Neural crest cell (in vitro differentiated cells): ENCODE results near the gene UBE3B. TPM values are rescaled to one million over a fixed set of nuclear protein-coding genes. Genes with fewer than 3 reads are reported as not detected.

Experiments
- DNase-seq: peaks from one replicate; pipeline ENCODE4 v3.0.0; 2021; ENCODE audit warnings: low read depth, mixed read lengths, low spot score
- H3K27ac Mint-ChIP-seq: one replicate; pipeline ENCODE4 v1.8.0; 2021; ENCODE audit warnings: mild to moderate bottlenecking, mixed read lengths; ENCODE audit not compliant: unreplicated experiment
- H3K27me3 Mint-ChIP-seq: 2 replicates; pipeline ENCODE4 v1.8.0; 2021; ENCODE audit warnings: low read depth, mild to moderate bottlenecking, mixed read lengths
- H3K36me3 Mint-ChIP-seq: 2 replicates; pipeline ENCODE4 v1.8.0; 2021; ENCODE audit warnings: low read depth, mild to moderate bottlenecking, mixed read lengths
- H3K4me1 Mint-ChIP-seq: 2 replicates; pipeline ENCODE4 v1.8.0; 2021; ENCODE audit warnings: mixed read lengths
- H3K4me3 Mint-ChIP-seq: one replicate; pipeline ENCODE4 v1.8.0; 2021; ENCODE audit warnings: mild to moderate bottlenecking, mixed read lengths
- H3K9me3 Mint-ChIP-seq: 2 replicates; pipeline ENCODE4 v1.8.0; 2021; ENCODE audit warnings: mixed read lengths
- total RNA-seq: library from RNA; stranded (reverse); gene quantifications from 2 replicates; pipeline ENCODE4 v1.2.1, GENCODE V29; 2021
- TF ChIP-seq, protein P1 (sequence below): fragments of 200-600 bp; sonication (generic); conservative IDR thresholded peaks from 2 replicates; pipeline ENCODE4 v1.5.0; 2021; ENCODE audit warnings: antibody characterized with exemption, mild to moderate bottlenecking

UBE3B gene
- total RNA-seq, 1 donor from 2014 or later = 35.9 TPM

DNA sequence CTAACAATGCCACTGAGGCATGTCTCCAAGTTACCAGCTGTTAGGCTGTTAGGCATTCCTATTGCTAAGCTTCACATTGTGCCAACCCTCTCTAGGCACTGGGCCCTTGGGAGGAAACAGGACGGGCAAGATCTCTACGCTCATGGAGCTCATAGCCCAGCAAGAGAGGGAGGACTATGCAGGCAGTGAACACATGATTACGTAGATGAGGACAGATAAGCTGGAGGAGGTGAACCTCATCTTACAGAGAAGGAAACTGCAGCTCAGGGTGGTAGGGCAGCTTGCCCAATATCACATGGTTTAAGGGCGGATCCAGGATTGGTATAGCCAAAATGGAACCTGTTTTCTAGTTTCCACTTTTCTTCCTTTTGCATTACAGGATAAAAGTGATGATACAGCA is 7.8 kb downstream of the UBE3B start:
- Mint-ChIP-seq H3K27ac (no peak overlapping the region), H3K27me3 (no peaks in the 10 kb centered on the region)
- TF ChIP-seq, protein P1, sequence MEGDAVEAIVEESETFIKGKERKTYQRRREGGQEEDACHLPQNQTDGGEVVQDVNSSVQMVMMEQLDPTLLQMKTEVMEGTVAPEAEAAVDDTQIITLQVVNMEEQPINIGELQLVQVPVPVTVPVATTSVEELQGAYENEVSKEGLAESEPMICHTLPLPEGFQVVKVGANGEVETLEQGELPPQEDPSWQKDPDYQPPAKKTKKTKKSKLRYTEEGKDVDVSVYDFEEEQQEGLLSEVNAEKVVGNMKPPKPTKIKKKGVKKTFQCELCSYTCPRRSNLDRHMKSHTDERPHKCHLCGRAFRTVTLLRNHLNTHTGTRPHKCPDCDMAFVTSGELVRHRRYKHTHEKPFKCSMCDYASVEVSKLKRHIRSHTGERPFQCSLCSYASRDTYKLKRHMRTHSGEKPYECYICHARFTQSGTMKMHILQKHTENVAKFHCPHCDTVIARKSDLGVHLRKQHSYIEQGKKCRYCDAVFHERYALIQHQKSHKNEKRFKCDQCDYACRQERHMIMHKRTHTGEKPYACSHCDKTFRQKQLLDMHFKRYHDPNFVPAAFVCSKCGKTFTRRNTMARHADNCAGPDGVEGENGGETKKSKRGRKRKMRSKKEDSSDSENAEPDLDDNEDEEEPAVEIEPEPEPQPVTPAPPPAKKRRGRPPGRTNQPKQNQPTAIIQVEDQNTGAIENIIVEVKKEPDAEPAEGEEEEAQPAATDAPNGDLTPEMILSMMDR = no peak

DNA sequence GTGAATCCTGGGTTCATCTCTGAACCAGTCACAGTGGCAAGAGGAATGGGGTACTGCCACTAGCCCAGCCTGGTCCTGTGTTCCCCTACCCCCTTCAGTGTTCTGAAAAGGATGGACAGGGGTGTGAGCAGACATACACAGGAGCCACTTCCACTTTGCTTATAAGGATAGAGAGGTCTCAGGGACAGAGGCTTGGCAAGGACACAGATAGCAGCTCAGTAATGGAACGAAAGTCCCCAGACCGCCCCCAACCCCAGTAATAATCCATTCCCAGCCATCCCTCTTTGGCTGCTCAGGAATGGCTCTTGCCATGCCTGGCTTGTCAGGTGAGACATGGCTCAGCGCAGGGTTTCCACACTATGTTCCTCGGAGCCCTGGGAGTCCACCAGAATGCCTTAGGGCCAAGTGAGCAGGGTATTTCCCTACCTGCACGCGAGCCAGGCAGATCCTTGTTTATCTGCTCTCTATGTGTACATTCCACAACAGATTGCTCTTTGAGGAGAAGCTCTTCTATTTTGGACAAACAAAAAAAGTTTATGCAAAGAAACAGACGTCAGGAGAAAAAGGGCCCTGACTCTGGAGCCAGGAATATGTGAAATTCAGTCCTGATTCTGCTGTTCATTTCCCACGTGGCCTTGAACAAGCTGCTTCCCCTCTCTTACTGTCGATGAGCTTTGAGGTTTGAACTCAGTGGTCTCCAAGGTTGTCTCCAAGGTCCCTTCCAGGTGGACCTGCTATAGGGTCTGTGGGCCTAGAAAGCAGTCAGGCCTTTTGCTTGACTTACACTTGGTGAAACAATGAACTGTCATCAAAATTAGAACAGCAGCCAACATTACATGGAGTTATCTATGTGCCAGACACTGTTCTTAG is 10.0 kb downstream of the UBE3B start:
- Mint-ChIP-seq H3K27me3 (no peaks in the 10 kb centered on the region), H3K9me3 (no peaks in the 10 kb centered on the region), H3K27ac (no peak overlapping the region), H3K36me3 (peaks cover 2% of the 10 kb centered on the region), H3K4me1 (no peaks in the 10 kb centered on the region), H3K4me3 (no peak overlapping the region)
- DNase-seq = no peak
- TF ChIP-seq, protein P1 = no peak

More for the DNA sequence above, 7.8 kb downstream of the UBE3B start:
- H3K4me3 Mint-ChIP-seq = no peak overlapping the region
- H3K9me3 Mint-ChIP-seq = no peaks in the 10 kb centered on the region
- peaks cover 2% of the 10 kb centered on the region for H3K36me3 Mint-ChIP-seq
- no peaks in the 10 kb centered on the region for H3K4me1 Mint-ChIP-seq
- DNase-seq = no peak

DNA sequence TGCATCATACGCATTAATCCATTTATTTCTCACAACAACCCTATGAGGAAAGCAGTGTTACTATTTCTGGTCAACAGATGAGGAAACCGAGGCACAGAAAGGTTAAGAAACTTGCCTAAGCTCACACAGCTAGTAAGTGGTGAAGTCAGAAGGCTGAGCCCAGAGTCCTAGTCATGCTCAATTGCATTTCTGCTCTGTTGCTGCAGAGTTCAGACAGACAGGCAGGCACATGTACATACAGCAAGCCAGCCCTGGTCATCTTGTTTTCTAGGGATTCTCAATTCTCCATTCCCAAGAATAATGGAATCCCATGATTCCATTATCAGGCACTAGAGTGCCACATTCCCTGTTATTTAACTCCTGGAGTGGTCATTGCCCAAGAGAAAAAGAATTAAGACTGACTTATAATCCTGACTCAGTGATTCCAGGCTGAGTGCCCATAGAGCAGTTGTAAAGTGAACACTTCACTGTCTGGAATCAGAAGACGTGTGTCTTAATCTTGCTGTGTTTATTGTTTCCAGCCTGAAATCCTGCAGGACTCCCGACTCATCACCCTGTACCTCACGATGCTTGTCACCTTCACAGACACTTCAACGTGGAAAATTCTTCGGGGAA is 10.7 kb downstream of the UBE3B start:
- H3K4me1 Mint-ChIP-seq = no peaks in the 10 kb centered on the region
- H3K36me3 Mint-ChIP-seq = peaks cover 2% of the 10 kb centered on the region

DNA sequence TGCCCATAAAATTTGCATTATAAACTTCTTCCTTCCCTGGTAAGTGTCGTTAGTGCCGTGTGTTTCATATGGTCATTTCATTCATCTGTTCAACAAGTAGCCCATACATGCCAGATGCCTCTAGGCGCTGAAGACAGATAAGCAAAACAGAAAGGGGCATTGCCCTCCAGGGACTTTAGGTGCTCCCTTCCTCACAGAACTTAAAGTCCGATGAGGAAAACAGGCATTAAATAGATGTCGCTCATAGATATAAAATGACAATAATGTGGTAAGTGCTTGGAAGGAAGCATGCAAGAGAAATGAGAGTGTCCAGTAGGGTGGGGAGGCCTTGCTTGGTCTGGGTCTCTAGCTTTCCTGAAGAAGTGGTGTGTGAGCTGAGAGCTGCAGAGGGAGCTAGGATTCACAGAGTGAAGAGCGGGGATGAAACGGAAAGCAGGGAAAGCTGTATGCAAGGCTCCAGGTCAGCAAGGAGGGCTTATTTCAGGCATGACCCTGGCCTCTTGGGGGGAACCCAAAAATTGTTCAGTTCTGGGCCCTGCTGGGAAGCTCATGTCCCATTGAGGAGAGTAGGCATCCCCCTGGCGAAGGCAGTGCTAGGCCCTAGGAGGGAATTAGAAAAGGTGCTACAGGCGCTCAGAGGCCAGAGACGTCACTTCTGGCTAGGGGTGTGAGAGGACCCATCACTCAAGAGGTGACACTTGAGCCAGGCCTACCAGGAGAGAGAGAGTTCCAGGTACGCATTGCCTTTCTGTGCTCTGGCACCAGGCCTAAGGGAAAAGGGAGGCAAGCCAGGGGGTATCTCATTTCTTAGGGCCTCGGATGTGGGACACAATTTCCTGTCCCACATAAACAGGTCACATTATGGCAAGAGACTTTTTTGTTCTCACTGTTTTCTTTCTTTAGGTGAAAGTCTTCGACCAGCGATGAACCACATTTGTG is 11.9 kb downstream of the UBE3B start:
- no peak for DNase-seq
- Mint-ChIP-seq H3K27ac (no peak overlapping the region), H3K36me3 (peaks cover 2% of the 10 kb centered on the region), H3K9me3 (no peaks in the 10 kb centered on the region), H3K4me1 (no peaks in the 10 kb centered on the region), H3K4me3 (no peak overlapping the region), H3K27me3 (no peaks in the 10 kb centered on the region)
- TF ChIP-seq, protein P1 = no peak

More for the DNA sequence above, 10.7 kb downstream of the UBE3B start:
- no peak overlapping the region for H3K27ac Mint-ChIP-seq
- no peak overlapping the region for H3K4me3 Mint-ChIP-seq
- no peaks in the 10 kb centered on the region for H3K9me3 Mint-ChIP-seq
- H3K27me3 Mint-ChIP-seq = no peaks in the 10 kb centered on the region
- TF ChIP-seq, protein P1 = no peak
- DNase-seq = no peak

DNA sequence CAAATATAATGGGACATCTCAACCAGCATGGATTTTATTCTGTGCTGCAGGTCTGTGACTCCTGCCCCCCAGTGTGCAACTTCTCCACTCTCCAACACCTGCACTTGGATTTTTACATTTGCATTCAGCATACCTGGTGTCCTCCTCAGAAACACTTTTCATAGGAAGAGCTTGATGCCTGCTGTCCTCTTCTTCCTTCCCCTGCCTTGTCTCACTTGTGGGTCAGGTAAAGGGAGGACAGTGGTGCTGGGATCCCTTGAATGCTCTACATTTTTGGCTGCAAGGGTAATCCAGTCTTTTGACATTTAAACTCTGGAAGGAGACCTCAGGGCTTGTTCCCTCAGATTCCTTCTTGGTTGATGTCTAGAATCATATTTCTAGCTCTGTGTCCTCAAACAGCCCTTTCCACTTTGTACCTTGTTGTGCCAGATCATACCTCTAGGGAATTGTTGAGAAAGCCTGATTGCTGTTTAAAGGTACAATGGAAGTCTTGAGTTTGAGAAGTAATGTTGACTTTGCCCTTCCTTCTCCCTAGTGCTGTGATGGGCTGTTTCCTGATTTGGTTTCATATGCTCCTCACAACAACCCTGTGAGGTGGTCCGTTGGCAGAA is 12.6 kb downstream of the UBE3B start:
- no peak overlapping the region for H3K27ac Mint-ChIP-seq
- H3K4me3 Mint-ChIP-seq = no peak overlapping the region
- H3K27me3 Mint-ChIP-seq = no peaks in the 10 kb centered on the region
- no peaks in the 10 kb centered on the region for H3K9me3 Mint-ChIP-seq
- H3K36me3 Mint-ChIP-seq = peaks cover 4% of the 10 kb centered on the region
- H3K4me1 Mint-ChIP-seq = no peaks in the 10 kb centered on the region
- DNase-seq = no peak
- TF ChIP-seq, protein P1 = no peak
